GM12865 (cell line): Measurements from ENCODE around the gene XPNPEP2.

Source experiments
- DNase-seq: peaks from one replicate; pipeline ENCODE4 v3.0.0; 2010; ENCODE audit warnings: low read depth
- H3K4me3 ChIP-seq: 2 replicates; pipeline ENCODE4 v1.5.1; 2011; ENCODE audit warnings: mild to moderate bottlenecking, low read depth, low read length, control low read depth
- TF ChIP-seq, protein P1 (sequence below): IDR thresholded peaks from 2 replicates; pipeline ENCODE4 v1.5.1; 2011; ENCODE audit warnings: low read length, control low read depth, low read depth, inconsistent platforms; ENCODE audit not compliant: insufficient read depth; ENCODE audit errors: missing control alignments

XPNPEP2 gene

GRCh38 chrX:129696463-129697155 is 42.2 kb upstream of the XPNPEP2 start:
- no peak for DNase-seq
- TF ChIP-seq, protein P1, sequence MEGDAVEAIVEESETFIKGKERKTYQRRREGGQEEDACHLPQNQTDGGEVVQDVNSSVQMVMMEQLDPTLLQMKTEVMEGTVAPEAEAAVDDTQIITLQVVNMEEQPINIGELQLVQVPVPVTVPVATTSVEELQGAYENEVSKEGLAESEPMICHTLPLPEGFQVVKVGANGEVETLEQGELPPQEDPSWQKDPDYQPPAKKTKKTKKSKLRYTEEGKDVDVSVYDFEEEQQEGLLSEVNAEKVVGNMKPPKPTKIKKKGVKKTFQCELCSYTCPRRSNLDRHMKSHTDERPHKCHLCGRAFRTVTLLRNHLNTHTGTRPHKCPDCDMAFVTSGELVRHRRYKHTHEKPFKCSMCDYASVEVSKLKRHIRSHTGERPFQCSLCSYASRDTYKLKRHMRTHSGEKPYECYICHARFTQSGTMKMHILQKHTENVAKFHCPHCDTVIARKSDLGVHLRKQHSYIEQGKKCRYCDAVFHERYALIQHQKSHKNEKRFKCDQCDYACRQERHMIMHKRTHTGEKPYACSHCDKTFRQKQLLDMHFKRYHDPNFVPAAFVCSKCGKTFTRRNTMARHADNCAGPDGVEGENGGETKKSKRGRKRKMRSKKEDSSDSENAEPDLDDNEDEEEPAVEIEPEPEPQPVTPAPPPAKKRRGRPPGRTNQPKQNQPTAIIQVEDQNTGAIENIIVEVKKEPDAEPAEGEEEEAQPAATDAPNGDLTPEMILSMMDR: no peak
- no peak overlapping the region for H3K4me3 ChIP-seq

DNA sequence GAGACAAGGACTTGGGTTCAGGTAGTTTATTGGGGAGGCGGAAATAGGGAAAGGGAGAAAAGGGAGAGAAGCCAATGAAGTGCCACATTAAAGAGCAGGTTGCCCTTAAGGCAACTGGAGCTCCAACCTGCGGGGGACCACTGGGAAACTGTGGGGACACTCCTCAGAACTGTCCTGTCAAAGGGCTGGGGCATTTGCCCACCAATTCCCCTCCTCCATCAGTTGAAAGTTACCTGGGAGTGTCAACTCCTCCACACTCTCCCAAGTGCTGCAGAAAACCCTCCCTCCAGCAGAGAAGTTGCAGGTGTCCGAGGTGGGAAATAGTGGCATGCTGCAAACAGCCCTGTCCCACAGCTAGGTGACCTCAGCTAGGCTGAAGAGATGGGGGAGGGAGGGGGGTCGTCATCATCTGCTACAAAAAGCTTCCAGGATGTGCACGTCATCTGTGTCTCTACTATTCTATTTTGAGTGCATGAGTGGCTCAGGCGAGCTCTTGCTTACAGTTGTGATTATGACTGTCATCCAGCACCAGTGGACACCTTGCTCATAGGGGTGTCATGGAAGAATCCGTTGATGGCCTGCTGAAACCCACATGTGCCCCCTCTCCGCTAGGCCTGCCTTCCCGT is 41.5 kb upstream of the XPNPEP2 start:
- no peak overlapping the region for H3K4me3 ChIP-seq
- TF ChIP-seq, protein P1: no peak
- no peak for DNase-seq

- TF ChIP-seq, protein P1: no peak
- no peak overlapping the region for H3K4me3 ChIP-seq
- DNase-seq: no peak
Measured at GRCh38 chrX:129698150-129698549, 40.6 kb upstream of the XPNPEP2 start.

DNA sequence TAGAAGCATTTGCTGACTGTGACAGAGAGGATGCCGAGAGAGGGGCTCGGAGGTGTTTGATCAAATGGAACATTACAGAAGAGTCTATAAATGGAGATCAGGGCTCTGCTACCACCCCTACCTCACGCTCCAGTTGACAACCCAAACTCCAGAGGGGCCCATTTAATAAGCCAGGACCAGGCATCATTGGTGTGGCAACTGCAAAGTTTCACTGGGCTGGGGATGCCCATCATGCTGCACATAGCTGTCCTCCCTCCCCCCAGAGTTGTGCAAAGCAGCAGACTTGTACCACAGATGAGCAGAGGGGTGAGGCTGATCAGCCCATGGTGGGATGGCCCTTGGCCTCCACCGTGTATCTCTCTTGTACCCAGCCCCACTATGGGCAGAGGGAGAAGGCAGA is 38.2 kb upstream of the XPNPEP2 start:
- no peak for DNase-seq
- H3K4me3 ChIP-seq: no peak overlapping the region
- TF ChIP-seq, protein P1: no peak

DNA sequence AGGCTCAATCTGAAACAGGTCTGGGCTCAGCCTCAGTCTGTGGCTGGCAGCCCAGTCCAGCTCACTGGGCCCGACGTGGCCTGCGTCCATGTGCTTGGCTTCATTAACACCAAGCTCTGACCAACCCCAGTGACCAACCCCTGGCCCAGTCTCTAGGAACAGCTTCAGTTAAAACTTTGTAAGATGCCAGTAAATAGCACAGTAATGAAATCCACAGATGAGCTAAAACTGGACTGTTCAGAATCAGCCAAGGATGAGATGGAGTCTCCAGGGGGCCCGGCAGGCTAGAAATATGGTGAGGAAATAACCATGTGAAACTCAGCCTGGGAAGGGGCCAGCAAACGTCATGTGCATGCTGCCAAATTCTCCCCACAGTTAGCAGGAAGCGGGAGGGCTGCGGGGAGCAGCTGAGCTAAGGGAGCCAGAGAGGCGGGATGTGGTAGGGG is 37.1 kb upstream of the XPNPEP2 start:
- DNase-seq: no peak
- no peak overlapping the region for H3K4me3 ChIP-seq
- TF ChIP-seq, protein P1: no peak

- no peak for DNase-seq
- TF ChIP-seq, protein P1: no peak
- H3K4me3 ChIP-seq: no peak overlapping the region
Measured at GRCh38 chrX:129704491-129704890, 34.3 kb upstream of the XPNPEP2 start.
